CD4-positive, alpha-beta T cell treated with Interleukin-10 for 1 hour (primary cell): Measurements from ENCODE around the gene PPP3CA.

ENCODE experiments used
- DNase-seq: peaks from one replicate; pipeline ENCODE4 v3.0.0-alpha.2; 2020

PPP3CA gene

DNA sequence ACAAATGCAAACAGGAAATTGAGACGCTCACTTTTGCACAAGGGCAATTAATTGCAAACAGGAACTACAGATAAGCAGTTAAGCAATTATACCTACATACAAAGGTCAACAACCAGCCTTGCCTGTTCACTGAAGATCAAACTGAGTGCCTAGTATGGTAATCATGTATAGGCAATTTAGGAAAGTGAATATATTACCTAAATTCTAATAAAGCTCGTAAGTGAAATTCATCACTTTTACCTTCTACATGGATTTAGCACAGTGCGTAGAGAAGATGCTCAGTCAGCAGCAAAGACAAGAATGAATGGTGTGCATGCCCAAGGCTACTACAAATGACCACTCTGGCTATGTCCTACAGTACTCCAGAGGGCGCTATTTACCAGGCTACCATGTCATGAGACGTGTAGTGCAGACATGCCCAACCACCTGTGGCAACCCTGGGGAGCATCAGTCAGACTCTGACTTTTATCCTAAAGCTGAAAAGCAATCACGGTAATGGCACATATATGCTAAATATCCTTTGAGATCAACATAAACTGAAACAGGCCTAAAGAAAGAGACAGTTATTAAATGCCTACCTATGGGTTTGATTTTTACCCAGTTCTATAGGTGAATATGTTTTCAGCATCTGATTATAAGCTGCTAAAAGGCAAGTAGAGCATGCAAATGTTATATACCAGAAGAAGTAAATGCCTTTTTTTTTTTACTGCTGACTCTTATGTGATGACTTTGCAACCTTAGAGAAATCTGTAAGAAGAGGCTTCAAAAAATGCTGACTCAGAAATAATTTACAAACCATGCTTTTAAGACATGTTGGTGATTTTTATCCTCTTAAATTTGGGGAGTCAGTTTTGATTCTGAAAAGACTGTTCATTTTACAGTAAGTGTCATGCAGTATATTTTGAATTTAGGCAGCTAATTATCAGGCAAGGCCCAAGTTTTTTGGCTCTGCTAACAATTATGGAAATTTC is 178.0 kb downstream of the PPP3CA start:
- peak; percentile 69 for DNase-seq

DNA sequence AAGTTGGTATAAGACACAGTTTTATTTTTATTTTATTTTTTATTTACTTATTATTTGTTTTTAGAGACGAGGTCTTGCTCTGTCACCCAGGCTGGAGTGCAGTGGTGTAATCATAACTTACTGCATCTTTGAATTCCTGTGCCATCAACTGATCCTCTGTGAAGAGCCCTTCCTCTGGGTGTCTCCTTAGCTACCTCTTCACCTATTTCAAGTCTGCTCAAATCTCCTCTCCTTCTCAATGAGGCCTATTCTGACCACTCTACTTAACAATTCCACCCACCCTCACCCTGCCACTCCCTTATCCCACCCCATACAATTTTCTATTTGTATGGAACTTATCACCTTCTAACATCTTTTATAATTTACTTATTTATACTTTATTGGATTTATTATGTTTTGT is 183.4 kb downstream of the PPP3CA start:
- DNase-seq = no peak

DNA sequence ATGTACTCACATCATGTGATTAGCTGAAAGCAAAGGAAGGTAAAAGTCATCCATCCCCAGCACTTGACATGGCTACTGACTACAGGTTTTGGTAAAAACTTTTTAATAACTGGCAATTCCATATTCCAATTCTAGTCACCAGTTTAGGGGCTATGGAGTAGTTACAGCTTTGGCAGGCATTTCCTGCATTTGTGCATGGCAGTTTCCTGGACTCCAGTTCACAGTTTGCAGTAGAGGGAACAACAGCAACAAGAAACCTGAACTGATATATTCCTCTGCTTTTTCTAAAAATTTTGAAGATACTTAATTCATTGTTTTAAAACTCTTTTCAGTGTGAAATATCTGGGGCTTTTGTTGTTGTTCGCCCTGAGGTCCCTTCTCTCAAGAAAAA is 184.3 kb downstream of the PPP3CA start:
- DNase-seq = no peak

DNA sequence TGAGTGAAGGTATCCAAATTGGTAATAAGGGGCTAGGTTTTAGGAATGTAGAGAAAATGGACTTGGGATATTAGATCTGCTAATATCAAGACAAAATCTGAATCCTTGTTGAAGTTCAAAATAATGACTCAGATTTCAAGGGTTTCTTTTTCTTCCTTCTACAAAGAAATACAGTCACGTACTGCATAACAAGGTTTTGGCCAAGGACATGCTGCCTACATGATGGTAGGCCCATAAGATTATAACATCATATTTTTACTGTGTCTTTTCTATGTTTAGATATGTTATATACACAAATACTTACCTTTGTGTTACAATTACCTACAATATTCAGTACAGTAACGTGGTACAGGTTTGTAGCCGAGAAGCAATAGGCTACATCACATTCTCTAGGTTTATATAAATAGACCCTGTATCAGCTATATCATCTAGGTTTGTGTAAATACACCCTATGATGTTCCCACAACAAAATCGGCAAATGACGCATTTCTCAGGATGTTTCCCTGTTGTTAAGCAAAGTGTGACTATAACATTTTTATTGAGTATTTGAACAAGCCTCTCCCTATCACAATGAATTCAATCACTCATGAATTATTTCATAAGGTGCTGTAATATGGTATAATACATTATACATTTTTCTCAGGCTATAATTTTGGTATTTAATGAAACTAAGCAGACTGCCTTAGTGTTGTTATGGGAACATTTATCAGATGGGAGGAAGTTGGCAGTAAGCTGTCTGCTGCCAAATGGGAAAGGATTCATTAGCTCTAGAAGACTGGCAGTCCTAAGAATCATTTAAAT is 186.3 kb downstream of the PPP3CA start:
- no peak for DNase-seq

DNA sequence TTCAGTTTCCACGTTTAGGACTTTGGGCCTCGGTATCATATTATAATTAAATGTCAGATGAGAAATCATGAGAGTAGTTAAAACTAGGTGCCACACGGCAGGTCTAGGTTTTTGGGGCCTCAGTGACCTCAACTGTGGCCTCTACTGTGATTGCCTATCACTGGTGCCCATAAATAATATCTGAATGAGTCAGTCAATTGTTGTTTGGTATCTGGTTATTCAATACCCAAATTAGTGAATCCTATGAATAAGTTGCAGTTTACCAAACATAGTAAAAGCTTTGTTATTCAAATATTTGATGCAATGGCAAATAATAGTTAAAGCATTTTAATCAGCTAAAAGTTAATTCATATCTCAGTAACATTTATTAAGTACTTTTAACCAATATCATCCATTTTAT is 188.8 kb downstream of the PPP3CA start:
- DNase-seq = no peak

DNA sequence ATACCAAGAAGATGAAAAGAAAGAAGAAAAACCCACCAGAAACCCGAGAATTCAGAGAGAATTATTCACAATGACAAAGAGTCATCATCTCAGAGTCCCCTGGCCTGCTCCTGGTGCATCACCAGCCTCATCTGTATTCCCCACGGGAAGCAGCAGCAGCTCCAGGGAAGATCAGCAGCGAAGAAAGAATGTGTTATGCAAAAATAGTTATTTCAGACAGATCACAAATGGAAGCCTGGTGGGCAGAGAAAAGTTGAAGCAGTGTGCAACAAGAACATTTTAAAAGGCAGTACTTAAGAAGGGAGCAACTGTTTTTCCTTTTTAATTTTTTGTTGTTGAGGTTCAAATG is 189.2 kb downstream of the PPP3CA start:
- DNase-seq = no peak

DNA sequence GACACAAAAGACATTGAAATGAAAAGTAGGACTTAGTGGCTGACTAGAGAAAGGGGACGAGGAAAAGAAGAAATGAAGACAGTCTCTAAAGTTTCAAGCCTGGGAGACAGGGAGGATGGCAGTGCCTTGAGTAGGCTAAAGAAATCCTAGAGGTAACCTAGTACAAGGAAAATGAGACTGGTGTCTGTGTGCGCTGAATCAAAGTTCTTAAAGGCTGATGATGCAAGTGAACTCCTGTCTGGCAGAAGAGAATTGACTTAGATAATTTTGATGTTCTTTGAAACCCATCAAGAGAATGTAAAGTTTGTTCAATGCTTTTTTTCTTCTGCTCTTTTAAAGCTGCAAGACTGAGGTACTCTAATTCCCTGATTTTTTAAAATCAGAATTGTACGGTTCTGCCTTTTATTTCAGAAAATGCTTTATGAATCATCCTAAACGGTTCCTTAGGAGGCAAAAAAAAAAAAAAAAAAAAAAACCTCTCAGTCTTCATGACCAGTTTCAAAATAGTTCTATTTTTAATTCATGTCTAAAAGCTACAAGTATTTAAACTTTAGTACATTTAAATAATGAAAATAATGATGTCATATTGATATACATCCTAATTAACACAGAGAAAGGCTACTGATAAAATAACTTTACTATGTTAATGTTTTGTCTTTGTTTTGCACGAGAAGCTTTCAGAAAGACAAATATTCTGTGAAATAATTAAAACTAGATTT is 189.8 kb downstream of the PPP3CA start:
- DNase-seq = no peak

DNA sequence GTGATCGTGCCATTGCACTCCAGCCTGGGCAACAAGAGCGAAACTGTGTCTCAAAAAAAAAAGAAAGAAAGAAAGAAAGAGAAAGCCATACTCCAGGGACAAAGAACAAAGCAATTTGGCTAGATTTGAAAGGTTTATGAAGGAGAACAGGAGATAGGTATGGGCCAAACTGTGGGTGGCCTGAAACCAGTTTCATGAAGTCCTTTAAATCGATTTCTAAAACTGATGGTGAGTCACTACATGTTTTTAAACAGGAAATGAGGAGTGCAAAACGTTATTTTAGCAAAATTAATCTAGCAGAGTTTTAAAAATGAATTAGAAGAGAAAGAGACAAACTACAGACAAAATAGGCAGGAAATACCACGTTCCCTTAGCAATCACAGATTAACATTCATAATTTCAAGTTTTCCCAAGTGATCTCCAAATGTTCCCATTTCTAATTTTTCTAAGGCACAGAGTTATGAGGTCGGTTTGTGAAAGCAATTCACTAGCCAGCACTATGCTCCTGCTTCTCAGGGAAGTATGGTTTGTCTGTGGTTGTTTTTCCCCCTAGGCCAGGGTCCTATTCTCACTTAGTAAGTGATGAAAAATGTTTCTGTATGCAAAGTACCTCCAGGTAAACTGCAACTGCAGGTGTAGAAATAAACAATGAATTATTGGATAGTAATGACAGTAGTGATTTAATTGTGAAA is 190.6 kb downstream of the PPP3CA start:
- no peak for DNase-seq

DNA sequence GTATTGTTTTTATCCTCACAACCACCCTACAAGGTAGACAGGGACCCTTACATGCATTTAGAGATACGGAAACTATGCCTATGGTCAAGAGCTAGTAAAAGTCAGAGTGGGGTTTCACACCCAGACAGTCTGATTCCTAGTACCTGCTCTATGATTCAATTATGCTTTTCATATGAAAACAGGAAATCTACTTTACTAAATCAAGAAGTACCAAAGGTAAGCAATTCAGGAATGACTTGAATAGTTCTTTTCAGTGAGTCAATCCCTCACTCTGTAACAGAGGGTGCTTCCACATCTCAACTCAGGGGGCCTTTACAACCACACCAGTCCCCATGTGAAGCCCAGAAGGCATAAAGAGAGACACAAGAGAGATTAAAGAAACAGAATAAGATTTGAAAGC is 191.4 kb downstream of the PPP3CA start:
- DNase-seq = no peak

DNA sequence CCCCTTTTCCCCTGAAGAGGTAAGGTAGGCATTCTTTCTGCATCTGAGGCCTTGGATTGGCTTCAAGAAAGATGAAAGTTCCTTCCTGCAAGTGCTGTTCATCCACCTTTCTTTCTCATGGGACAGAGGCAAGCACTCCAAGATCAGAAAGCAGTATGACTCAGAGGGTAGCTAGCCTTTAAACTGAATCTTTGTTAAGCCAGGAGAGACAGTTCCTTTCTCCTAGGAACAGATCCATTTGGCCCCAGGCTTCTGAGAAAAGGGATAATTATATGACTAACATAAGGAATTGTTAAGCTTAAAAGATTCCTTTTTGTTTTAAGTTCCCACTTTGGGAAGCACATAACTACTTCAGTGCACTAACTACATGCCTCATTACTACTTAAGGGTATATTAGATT is 192.0 kb downstream of the PPP3CA start:
- no peak for DNase-seq

DNA sequence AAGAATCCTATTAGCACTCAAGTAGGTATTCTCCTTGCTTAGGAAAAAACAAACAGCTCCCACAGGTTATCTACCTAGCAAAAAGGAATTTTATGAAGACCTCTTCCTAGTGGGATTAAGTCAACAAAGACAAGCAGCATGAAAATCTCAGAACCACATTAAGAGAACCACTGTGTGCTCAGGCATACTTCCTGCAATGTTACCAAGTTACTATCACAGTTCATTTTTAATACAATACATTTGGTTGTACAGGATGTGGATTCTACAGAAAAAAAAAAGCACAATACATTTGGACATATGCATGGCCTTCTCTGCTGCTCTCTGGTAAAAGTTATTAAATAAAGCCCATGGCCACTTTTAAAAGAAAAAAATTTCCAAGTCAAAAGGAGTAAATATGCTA is 193.7 kb downstream of the PPP3CA start:
- no peak for DNase-seq

DNA sequence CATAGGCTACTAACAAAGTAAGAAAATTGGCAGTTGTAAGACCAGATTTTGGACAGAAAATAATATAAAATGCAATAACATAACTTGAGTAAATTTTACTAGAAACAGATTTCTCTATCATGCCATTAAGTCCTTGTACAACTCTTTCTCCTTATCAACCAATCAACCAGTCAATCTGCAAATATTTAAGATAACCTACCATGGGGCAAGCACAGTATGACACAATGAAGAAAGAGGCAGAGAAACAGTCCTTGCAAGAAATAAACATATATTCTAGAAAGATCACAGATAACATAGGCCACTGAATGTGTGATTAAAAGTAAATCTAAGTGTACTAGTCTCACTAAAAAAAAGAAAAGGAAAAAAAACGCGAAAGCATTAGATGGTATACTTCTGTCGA is 194.8 kb downstream of the PPP3CA start:
- DNase-seq = no peak

DNA sequence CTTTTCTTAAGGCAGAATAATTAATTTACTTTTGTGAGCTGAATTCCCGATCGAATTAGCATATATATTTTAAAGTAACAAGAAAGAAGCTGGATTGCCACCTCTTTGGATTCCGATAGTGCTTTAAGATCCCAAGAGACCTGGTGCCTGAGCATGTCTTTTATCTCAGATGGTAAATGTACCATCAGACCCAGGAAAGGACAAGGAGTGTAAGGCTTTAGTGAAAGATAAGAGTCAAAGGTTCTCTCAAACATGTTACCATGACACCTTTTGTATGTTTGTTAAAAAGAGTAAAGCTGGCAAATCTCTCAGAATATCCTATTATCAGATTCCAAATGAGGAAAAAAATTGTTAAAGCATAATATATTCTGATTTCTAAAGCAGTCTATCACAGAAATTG is 198.8 kb downstream of the PPP3CA start:
- no peak for DNase-seq

DNA sequence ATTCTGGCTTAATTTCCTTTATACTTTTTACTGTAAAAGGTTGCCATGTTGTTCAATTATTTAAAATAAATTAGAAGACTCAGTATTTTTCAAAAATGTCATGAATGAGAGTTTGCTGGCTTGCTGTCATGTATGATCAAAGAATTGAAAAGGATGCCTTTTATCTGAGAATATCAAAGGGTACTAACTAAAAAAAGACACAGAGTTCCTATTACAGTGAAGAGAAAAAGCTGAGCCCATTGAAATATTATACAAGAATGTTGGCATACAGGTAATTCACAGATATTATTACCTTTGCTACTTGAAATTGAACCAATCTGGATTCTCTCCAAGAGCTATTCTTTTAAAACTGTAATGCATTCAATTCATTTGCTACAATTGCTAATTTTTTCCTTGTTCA is 200.0 kb downstream of the PPP3CA start:
- no peak for DNase-seq

DNA sequence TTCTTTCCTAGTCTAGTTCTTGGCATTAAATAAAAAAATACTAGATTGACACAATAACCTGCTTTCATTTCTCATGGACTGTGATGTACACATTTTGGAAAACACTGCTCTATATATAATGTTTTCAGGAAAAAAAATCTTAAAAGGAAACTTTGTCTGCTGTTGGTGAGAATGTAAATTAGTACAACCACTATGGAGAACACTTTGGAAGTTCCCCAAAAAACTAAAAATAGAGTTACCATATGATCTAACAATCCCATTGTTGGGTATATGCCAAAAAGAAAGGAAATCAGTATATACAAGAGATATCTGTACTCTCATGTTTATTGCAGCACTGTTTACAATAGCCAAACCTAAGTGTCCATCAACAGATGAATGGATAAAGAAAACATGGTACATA is 202.3 kb downstream of the PPP3CA start:
- no peak for DNase-seq

DNA sequence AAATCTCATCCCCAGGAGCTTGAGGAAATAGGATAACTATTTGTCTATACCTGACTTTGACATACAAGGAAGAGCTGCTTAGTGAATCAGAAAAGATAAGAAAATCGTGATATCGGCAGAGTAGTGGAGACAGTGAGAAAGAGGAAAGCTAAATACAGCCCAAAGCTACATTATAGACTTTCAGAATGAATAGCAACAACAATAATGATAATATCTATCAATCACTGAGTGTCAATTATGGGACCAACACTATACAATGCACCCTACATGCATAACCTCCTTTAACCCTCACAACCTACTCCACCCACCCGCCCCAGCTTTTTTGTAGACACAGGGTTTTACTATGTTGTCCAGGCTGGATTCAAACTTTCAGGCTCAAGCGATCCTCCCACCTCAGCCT is 205.1 kb downstream of the PPP3CA start:
- DNase-seq = no peak

DNA sequence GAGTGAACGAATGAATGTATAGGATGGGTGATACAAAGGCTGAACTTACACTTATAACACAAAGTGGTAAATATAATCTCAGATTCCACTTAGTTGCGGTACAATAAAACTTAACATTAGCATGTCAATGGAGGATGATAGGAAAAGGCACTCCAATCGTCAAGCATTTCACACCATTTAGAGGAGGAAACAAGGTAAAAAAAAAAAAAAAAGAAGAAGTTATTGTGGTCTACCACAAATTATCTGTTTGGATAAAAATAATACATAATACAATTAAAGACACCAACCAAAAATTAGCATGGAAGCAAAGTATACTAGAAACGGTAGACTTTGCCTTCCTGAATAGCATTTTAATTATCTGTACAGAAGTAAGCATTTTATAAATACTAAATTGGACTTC is 205.5 kb downstream of the PPP3CA start:
- DNase-seq = no peak

DNA sequence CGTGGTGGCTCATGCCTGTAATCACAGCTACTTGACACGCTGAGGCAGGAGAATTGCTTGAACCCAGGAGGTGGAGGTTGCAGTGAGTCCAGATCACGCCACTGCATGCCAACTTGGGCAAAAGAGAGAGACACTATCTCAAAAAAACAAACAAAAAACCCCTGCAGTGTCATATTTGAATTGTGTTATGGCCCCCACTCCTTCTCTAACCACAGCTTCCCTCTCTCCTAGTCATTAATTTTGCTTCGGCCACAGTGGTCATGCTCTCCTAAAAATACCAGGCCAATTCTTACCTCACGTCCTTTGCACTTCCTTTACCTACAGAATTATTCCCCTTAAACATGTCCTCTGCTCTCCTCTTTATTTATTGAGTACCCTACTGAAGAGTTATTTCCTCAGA is 206.1 kb downstream of the PPP3CA start:
- no peak for DNase-seq

DNA sequence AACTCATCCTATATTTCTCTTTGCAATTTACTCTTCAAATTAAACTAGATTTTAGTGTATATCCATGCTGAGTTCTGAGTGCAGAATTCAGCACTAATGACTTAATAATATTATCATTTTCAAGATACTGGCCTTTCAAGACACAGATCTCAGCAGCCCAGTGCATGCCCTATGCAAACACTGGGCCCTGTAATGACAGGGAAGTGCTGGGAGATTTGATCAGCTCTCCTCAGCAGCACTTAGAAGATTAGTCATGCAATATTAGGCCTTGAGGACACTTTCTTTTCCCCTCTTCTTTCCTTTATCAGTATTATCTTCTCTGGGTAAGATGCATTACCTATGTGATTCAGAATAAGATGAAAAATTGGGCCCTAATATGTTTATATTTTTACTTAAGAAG is 207.1 kb downstream of the PPP3CA start:
- no peak for DNase-seq

DNA sequence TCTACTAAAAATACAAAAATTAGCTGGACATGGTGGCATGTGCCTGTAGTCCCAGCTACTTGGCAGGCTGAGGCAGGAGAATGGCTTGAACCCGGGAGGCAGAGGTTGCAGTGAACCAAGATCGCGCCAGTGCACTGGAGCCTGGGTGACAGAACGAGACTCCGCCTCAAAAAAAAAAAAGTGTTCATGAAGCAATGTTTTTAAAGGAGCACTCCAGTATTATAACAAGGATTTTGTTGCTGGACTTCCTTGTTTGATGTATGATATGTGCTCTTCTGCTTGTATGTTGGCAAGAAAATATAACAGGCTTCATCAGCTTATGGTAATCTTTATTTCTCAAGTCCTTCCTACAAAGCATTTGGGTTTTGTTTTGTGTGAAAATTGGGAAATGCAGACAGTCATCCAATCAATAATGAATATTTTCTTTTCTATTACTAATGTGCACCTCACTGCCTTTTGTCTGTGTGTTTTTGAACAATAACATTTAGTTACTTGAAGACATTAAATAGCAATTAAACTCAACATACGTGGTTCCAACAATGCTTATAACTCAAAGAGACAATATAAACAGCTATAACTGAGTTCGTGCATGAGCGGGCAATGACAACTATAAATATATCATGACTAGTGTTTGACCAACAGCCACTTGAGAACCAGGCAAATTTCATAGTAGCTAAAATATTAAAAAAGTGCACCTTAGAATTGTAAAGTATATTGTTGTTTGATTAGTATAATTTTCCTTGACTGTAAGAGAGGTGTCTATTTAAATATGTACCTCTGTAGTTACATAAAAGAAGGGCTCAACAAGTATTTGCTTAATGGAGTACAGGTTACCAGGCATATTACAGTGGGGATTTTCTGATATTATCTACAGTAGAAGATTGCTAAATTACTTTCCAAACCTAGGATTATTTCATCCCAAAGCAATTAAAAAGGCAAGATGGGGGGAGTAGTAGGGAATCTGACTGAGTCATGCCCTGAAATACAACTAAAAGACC is 210.7 kb downstream of the PPP3CA start:
- DNase-seq = no peak

DNA sequence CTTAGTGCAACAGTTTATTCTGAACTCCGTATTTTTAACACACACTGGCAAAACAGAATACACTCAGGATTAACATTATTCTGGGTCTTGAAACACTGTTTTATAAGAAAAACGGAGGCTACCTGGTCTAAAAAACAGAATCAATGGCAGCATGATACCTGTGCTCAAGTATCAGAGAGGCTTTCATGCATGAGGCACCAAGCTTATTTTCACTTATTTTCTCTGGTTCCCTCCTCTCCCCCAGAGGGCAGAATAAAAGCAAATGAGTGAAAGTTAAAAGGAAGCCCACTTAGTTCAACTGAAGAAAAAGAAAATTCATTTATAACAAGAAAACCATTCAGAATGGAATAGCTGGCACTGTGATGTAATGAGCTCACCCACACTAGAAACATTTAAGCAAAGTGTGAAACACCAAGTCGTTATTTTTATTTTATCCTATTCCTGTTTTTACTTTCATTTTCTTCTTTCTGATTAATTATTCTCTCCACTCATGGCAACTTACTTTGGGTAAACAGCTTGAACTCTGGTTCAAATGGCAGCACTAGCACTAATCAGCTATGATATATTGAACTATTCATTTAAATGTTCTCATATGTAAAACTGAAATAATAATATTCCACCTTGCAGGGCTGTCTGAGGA is 211.8 kb downstream of the PPP3CA start:
- no peak for DNase-seq
